SK-N-SH (cell line): Measurements from ENCODE around the gene CPB2. TPM values are rescaled to one million over a fixed set of nuclear protein-coding genes. Genes with fewer than 3 reads are reported as not detected.

ENCODE experiments used
- CTCF ChIA-PET: fragments of 300-600, 350-600 bp; formaldehyde crosslinking; extraction: SDS; loops from one replicate; lab custom pipeline; 2021; lab: Yijun Ruan, JAX
- POLR2A ChIA-PET: fragments of 350-600 bp; sonication (Branson Sonifier 250); formaldehyde crosslinking; extraction: SDS; loops from one replicate; lab custom pipeline; 2020; ENCODE audit warnings: antibody characterized with exemption, inconsistent platforms; lab: Yijun Ruan, JAX
- DNase-seq: peaks from one replicate; pipeline ENCODE4 v3.0.0; 2012
- H2AFZ ChIP-seq: fragments of 200-600 bp; sonication (generic); 2 replicates; pipeline ENCODE4 v1.8.1; 2016; ENCODE audit warnings: antibody characterized with exemption, mild to moderate bottlenecking, low read depth
- H3F3A ChIP-seq: fragments of 200-600 bp; sonication (generic); replicated peaks from 2 replicates; pipeline ENCODE3; 2016; ENCODE audit warnings: antibody characterized with exemption, mild to moderate bottlenecking; ENCODE audit not compliant: insufficient read depth
- H3K27ac ChIP-seq, 2 experiments: fragments of 200-500 bp in 1 of 2; fragments of 200-600 bp in 1 of 2; sonication (Bioruptor generic) in 1 of 2; sonication (generic), shearing (Covaris generic) in 1 of 2; 2 replicates each; pipeline versions ENCODE4 v1.5.1 to v1.6.1; 2014 to 2016; ENCODE audit warnings: low read depth in 2 of 2, inconsistent platforms in 1 of 2, low read length in 1 of 2, mild to moderate bottlenecking in 1 of 2, mixed read lengths in 1 of 2
- H3K27me3 ChIP-seq: fragments of 200-600 bp; sonication (generic), shearing (Covaris generic); 2 replicates; pipeline ENCODE4 v1.6.1; 2016; ENCODE audit warnings: mixed run types; ENCODE audit not compliant: insufficient read depth
- H3K36me3 ChIP-seq, 2 experiments: fragments of 200-500 bp in 1 of 2; fragments of 200-600 bp in 1 of 2; sonication (Bioruptor generic) in 1 of 2; sonication (generic) in 1 of 2; replicated peaks in 1 of 2; 2 replicates each; pipeline versions ENCODE3 to v1.5.1; 2014 to 2016; ENCODE audit warnings: low read length in 1 of 2, mild to moderate bottlenecking in 1 of 2; ENCODE audit not compliant: insufficient read depth in 2 of 2, control insufficient read depth in 1 of 2
- H3K4me1 ChIP-seq, 2 experiments: fragments of 200-500 bp in 1 of 2; fragments of 200-600 bp in 1 of 2; sonication (Bioruptor generic) in 1 of 2; sonication (generic), shearing (Covaris generic) in 1 of 2; 2 replicates each; pipeline versions ENCODE4 v1.5.1 to v1.6.1; 2014 to 2016; ENCODE audit warnings: low read depth in 1 of 2, low read length in 1 of 2, mixed run types in 1 of 2; ENCODE audit not compliant: insufficient read depth in 2 of 2, control insufficient read depth in 1 of 2
- H3K4me2 ChIP-seq: fragments of 200-600 bp; sonication (generic), shearing (Covaris generic); 2 replicates; pipeline ENCODE4 v1.6.1; 2017; ENCODE audit warnings: mixed run types
- H3K4me3 ChIP-seq, 2 experiments: fragments of 200-500 bp in 1 of 2; fragments of 200-600 bp in 1 of 2; sonication (Bioruptor generic) in 1 of 2; sonication (generic), shearing (Covaris generic) in 1 of 2; 2 replicates each; pipeline versions ENCODE4 v1.5.1 to v1.8.1; 2014 to 2016; ENCODE audit warnings: low read depth in 2 of 2, inconsistent platforms in 1 of 2, low read length in 1 of 2, mild to moderate bottlenecking in 1 of 2, mixed read lengths in 1 of 2, moderate library complexity in 1 of 2
- H3K79me2 ChIP-seq: fragments of 200-600 bp; sonication (generic); 2 replicates; pipeline ENCODE4 v1.8.1; 2017; ENCODE audit warnings: mild to moderate bottlenecking; ENCODE audit not compliant: insufficient read depth
- H3K9ac ChIP-seq: fragments of 200-600 bp; sonication (generic); 2 replicates; pipeline ENCODE4 v1.6.1; 2017; ENCODE audit warnings: mixed run types
- H3K9me2 ChIP-seq: fragments of 200-600 bp; sonication (generic); 2 replicates; pipeline ENCODE4 v1.6.1; 2017; ENCODE audit warnings: mixed run types
- H3K9me3 ChIP-seq: fragments of 200-600 bp; sonication (generic); 2 replicates; pipeline ENCODE4 v1.6.1; 2017; ENCODE audit warnings: mixed run types, mild to moderate bottlenecking, moderate library complexity
- H4K20me1 ChIP-seq: fragments of 200-600 bp; sonication (generic); 2 replicates; pipeline ENCODE4 v1.6.1; 2017; ENCODE audit warnings: mild to moderate bottlenecking, mixed run types; ENCODE audit not compliant: insufficient read depth
- CTCF ChIP-seq: fragments of 200-600 bp; sonication (generic); IDR thresholded peaks from 2 replicates; pipeline ENCODE4 v1.6.1; 2017; ENCODE audit warnings: antibody characterized with exemption, mild to moderate bottlenecking, moderate library complexity
- EP300 ChIP-seq, 2 experiments: IDR thresholded peaks; 2 replicates each; pipeline versions ENCODE4 v1.4.0 to v1.6.1; 2012; ENCODE audit warnings: borderline replicate concordance in 1 of 2, low read depth in 1 of 2, low read length in 1 of 2
- FOSL2 ChIP-seq: IDR thresholded peaks from 2 replicates; pipeline ENCODE4 v1.4.0; 2012; ENCODE audit warnings: low read depth, mild to moderate bottlenecking, moderate library complexity, borderline replicate concordance
- FOXJ3 ChIP-seq: sonication (generic); formaldehyde crosslinking; IDR thresholded peaks from 2 replicates; pipeline ENCODE4 v1.5.1; 2020; ENCODE audit warnings: mild to moderate bottlenecking, missing genetic modification reagents
- GABPA ChIP-seq: IDR thresholded peaks from 2 replicates; pipeline ENCODE4 v1.4.0; 2012; ENCODE audit warnings: low read depth, mild to moderate bottlenecking
- GATA2 ChIP-seq: sonication (generic); formaldehyde crosslinking; IDR thresholded peaks from 2 replicates; pipeline ENCODE4 v1.5.0; 2020; ENCODE audit warnings: mild to moderate bottlenecking, missing genetic modification reagents
- IRF3 ChIP-seq: fragments of 150-350 bp; IDR thresholded peaks from 2 replicates; pipeline ENCODE4 v1.6.1; 2016; ENCODE audit warnings: mild to moderate bottlenecking, low read depth, low read length
- MAX ChIP-seq: IDR thresholded peaks from 2 replicates; pipeline ENCODE4 v1.4.0; 2012; ENCODE audit warnings: low read depth
- MEF2A ChIP-seq: IDR thresholded peaks from 2 replicates; pipeline ENCODE4 v1.4.0; 2012; ENCODE audit warnings: low read depth, borderline replicate concordance
- MXI1 ChIP-seq: IDR thresholded peaks from 2 replicates; pipeline ENCODE4 v1.6.1; 2012; ENCODE audit warnings: mild to moderate bottlenecking, low read depth, low read length, improper control_type of control experiment
- RAD21 ChIP-seq: IDR thresholded peaks from 2 replicates; pipeline ENCODE4 v1.6.1; 2012; ENCODE audit warnings: mild to moderate bottlenecking, low read length
- RCOR1 ChIP-seq: fragments of 150-350 bp; IDR thresholded peaks from 2 replicates; pipeline ENCODE4 v1.6.1; 2017; ENCODE audit warnings: antibody characterized with exemption, low read length
- SIN3A ChIP-seq: IDR thresholded peaks from 2 replicates; pipeline ENCODE4 v1.6.1; 2012; ENCODE audit warnings: low read depth, mild to moderate bottlenecking, low read length, moderate library complexity, borderline replicate concordance
- SMC3 ChIP-seq: IDR thresholded peaks from 2 replicates; pipeline ENCODE4 v1.6.1; 2012; ENCODE audit warnings: low read depth, low read length, improper control_type of control experiment
- TAF1 ChIP-seq: IDR thresholded peaks from 2 replicates; pipeline ENCODE4 v1.6.1; 2012; ENCODE audit warnings: low read depth, mild to moderate bottlenecking, low read length, moderate library complexity, borderline replicate concordance
- USF1 ChIP-seq: IDR thresholded peaks from 2 replicates; pipeline ENCODE4 v1.4.0; 2012; ENCODE audit warnings: low read depth, borderline replicate concordance
- USF2 ChIP-seq: fragments of 150-350 bp; IDR thresholded peaks from 2 replicates; pipeline ENCODE4 v1.6.1; 2017; ENCODE audit warnings: antibody characterized with exemption, low read length, low read depth, borderline replicate concordance
- ZBTB33 ChIP-seq: IDR thresholded peaks from 2 replicates; pipeline ENCODE4 v1.4.0; 2012; ENCODE audit warnings: low read depth, borderline replicate concordance
- WGBS: methylation state at CpG from one replicate; pipeline ENCODE4 v1.1.6; 2017; ENCODE audit warnings: low lambda C conversion rate; 5-methylcytosine and 5-hydroxymethylcytosine counted together
- polyA plus RNA-seq, 3 experiments: library from polyadenylated mRNA; depleted of rRNA; stranded (reverse); fragments of >200 nt; gene quantifications; 2 replicates each; pipeline ENCODE4 v1.2.3, GENCODE V29; 2012

The CPB2 gene
- polyA plus RNA-seq, 1 of the 3 experiments (the other 2 are of a cell fraction): not detected

- Histone ChIP-seq H3K9me3 (no peaks in the 10 kb centered on the region), H3K4me3 (no peak overlapping the region), H3K9ac (no peak overlapping the region), H3K9me2 (no peaks in the 10 kb centered on the region), H3K4me1 (no peaks in the 10 kb centered on the region), H3F3A (no peaks in the 10 kb centered on the region), H3K4me2 (no peak overlapping the region), H3K27ac (no peak overlapping the region), H2AFZ (no peak overlapping the region), H3K36me3 (no peaks in the 10 kb centered on the region), H4K20me1 (no peaks in the 10 kb centered on the region), H3K27me3 (no peaks in the 10 kb centered on the region; the same call in 1 of the 2 replicates), H3K79me2 (no peaks in the 10 kb centered on the region)
- CTCF ChIA-PET: no interaction called here
- no peak for DNase-seq
- POLR2A ChIA-PET: no interaction called here
- TF ChIP-seq CTCF (no peak), USF1 (no peak)
- 48% methylated on average over 5 of the region's 5 CpGs for WGBS
These were observed 15.8 kb downstream of the CPB2 start for GRCh38 chr13:46088821-46089562.

GRCh38 chr13:46087481-46087880 lies 17.4 kb downstream of the CPB2 start:
- Histone ChIP-seq H3K9me3 (no peaks in the 10 kb centered on the region), H3K27ac (no peak overlapping the region), H2AFZ (no peak overlapping the region), H3K9ac (no peak overlapping the region), H3K27me3 (no peaks in the 10 kb centered on the region), H3K4me1 (no peaks in the 10 kb centered on the region), H3K36me3 (no peaks in the 10 kb centered on the region), H3F3A (no peaks in the 10 kb centered on the region), H3K4me3 (no peak overlapping the region), H3K79me2 (no peaks in the 10 kb centered on the region), H3K4me2 (no peak overlapping the region), H3K9me2 (no peaks in the 10 kb centered on the region), H4K20me1 (no peaks in the 10 kb centered on the region)
- ChIA-PET POLR2A (no interaction called here), CTCF (no interaction called here)
- no peak for DNase-seq
- TF ChIP-seq MAX (no peak), RCOR1 (no peak), FOSL2 (no peak), USF2 (no peak), GABPA (no peak), SMC3 (no peak), GATA2 (CRISPR knock-in tag) (no peak), MEF2A (no peak), ZBTB33 (no peak), IRF3 (no peak), SIN3A (no peak), EP300 (IDR thresholded peaks at IDR 0.05; ENCODE audit: borderline replicate concordance in 1 of 2, low read depth in 1 of 2, low read length in 1 of 2) (no peak), TAF1 (no peak), MXI1 (no peak), USF1 (no peak), RAD21 (no peak), FOXJ3 (CRISPR knock-in tag) (no peak)
